ENCODE results near the gene MLH3. TPM values are rescaled to one million over a fixed set of nuclear protein-coding genes. Genes with fewer than 3 reads are reported as not detected.

MLH3 gene
- 10 to 100 TPM in 1 of 3 donors, 1 to 10 TPM in 1, under 1 TPM in 1; 0.38 to 12.9 (median 6.3) TPM for polyA plus RNA-seq

- peaks cover 4 to 10% (median 7%) of the 10 kb centered on the region in 3 donors for H3K36me3 Mint-ChIP-seq
- peak; percentile 76 to 82 (median 82) for DNase-seq
- H3K4me3 Mint-ChIP-seq: peak within 1 kb of the TSS; percentile 94 to 96 (median 94)
- H3K27me3 Mint-ChIP-seq (ENCODE audit: low read depth in 3 of 3): peaks cover 6 to 10% (median 10%) of the 10 kb centered on the region in 3 donors
- H3K27ac Mint-ChIP-seq: peak within 1 kb of the TSS; percentile 82 to 95 (median 92)
- no peaks in the 10 kb centered on the region for H3K9me3 Mint-ChIP-seq
- peaks cover 19 to 38% of the 10 kb centered on the region in 2 donors for H3K4me1 Mint-ChIP-seq
These were observed at the start of gene MLH3 for GRCh38 chr14:75050852-75051555. MLH3 (minus strand) TSS chr14:75051467; CDS start chr14:75049655, 1,812 bp downstream.

GRCh38 chr14:75098682-75099081 is 47.4 kb upstream of the MLH3 start:
- Mint-ChIP-seq H3K4me3 (no peak overlapping the region), H3K27ac (no peak overlapping the region), H3K27me3 (ENCODE audit: low read depth in 3 of 3) (peaks cover 0 to 2% (median 0%) of the 10 kb centered on the region in 3 donors), H3K9me3 (no peaks in the 10 kb centered on the region), H3K4me1 (no peaks in the 10 kb centered on the region), H3K36me3 (peaks cover 38 to 60% (median 44%) of the 10 kb centered on the region in 3 donors)
- DNase-seq: no peak

GRCh38 chr14:75098212-75098611 is 46.9 kb upstream of the MLH3 start:
- H3K36me3 Mint-ChIP-seq: peaks cover 34 to 58% (median 41%) of the 10 kb centered on the region in 3 donors
- H3K4me1 Mint-ChIP-seq: no peaks in the 10 kb centered on the region
- H3K27ac Mint-ChIP-seq: no peak overlapping the region

GRCh38 chr14:75096959-75097358 is 45.7 kb upstream of the MLH3 start:
- Mint-ChIP-seq H3K27me3 (ENCODE audit: low read depth in 3 of 3) (peaks cover 0 to 2% (median 0%) of the 10 kb centered on the region in 3 donors), H3K4me1 (no peaks in the 10 kb centered on the region), H3K4me3 (no peak overlapping the region), H3K36me3 (peaks cover 33 to 53% (median 40%) of the 10 kb centered on the region in 3 donors), H3K27ac (no peak overlapping the region), H3K9me3 (no peaks in the 10 kb centered on the region)
- DNase-seq: no peak

More at GRCh38 chr14:75098212-75098611, 46.9 kb upstream of the MLH3 start:
- DNase-seq: no peak
- Mint-ChIP-seq H3K4me3 (no peak overlapping the region), H3K9me3 (no peaks in the 10 kb centered on the region), H3K27me3 (ENCODE audit: low read depth in 3 of 3) (peaks cover 0 to 2% (median 0%) of the 10 kb centered on the region in 3 donors)

GRCh38 chr14:75095690-75096089 is 44.4 kb upstream of the MLH3 start:
- Mint-ChIP-seq H3K9me3 (no peaks in the 10 kb centered on the region), H3K36me3 (peaks cover 33 to 55% (median 40%) of the 10 kb centered on the region in 3 donors), H3K4me1 (no peaks in the 10 kb centered on the region), H3K27ac (no peak overlapping the region), H3K27me3 (ENCODE audit: low read depth in 3 of 3) (peaks cover 0 to 2% (median 0%) of the 10 kb centered on the region in 3 donors), H3K4me3 (no peak overlapping the region)
- no peak for DNase-seq

- no peaks in the 10 kb centered on the region for H3K4me1 Mint-ChIP-seq
- H3K27me3 Mint-ChIP-seq (ENCODE audit: low read depth in 3 of 3): peaks cover 0 to 2% (median 0%) of the 10 kb centered on the region in 3 donors
- no peak for DNase-seq
- no peak overlapping the region for H3K27ac Mint-ChIP-seq
- no peaks in the 10 kb centered on the region for H3K9me3 Mint-ChIP-seq
- H3K4me3 Mint-ChIP-seq: no peak overlapping the region
- peaks cover 33 to 51% (median 40%) of the 10 kb centered on the region in 3 donors for H3K36me3 Mint-ChIP-seq
These were observed 43.6 kb upstream of the MLH3 start for GRCh38 chr14:75094896-75095295.

GRCh38 chr14:75092698-75093097 is 41.4 kb upstream of the MLH3 start:
- Mint-ChIP-seq H3K9me3 (no peaks in the 10 kb centered on the region), H3K36me3 (peaks cover 18 to 39% (median 25%) of the 10 kb centered on the region in 3 donors), H3K4me3 (no peak overlapping the region), H3K27ac (peak overlapping the region in 1 of 6 donors; percentile 40), H3K4me1 (no peaks in the 10 kb centered on the region), H3K27me3 (ENCODE audit: low read depth in 3 of 3) (peaks cover 0 to under 1% (median 0%) of the 10 kb centered on the region in 3 donors)
- no peak for DNase-seq

- Mint-ChIP-seq H3K4me3 (no peak overlapping the region), H3K9me3 (no peaks in the 10 kb centered on the region), H3K4me1 (no peaks in the 10 kb centered on the region), H3K36me3 (peaks cover 15 to 43% (median 22%) of the 10 kb centered on the region in 3 donors), H3K27me3 (ENCODE audit: low read depth in 3 of 3) (no peaks in the 10 kb centered on the region), H3K27ac (peak overlapping the region in 2 of 6 donors; percentile 74 to 79)
- no peak for DNase-seq
These were observed 40.0 kb upstream of the MLH3 start for GRCh38 chr14:75091251-75091650.

- H3K27me3 Mint-ChIP-seq (ENCODE audit: low read depth in 3 of 3): no peaks in the 10 kb centered on the region
These were observed 39.1 kb upstream of the MLH3 start for GRCh38 chr14:75090353-75090752.

GRCh38 chr14:75088566-75089373 is 37.5 kb upstream of the MLH3 start:
- DNase-seq: peak; percentile 40 to 46 (median 44)
- H3K4me3 Mint-ChIP-seq: no peak overlapping the region
- H3K27ac Mint-ChIP-seq: no peak overlapping the region
- H3K9me3 Mint-ChIP-seq: no peaks in the 10 kb centered on the region
- H3K27me3 Mint-ChIP-seq (ENCODE audit: low read depth in 3 of 3): no peaks in the 10 kb centered on the region
- H3K36me3 Mint-ChIP-seq: peaks cover 21 to 50% (median 26%) of the 10 kb centered on the region in 3 donors
- no peaks in the 10 kb centered on the region for H3K4me1 Mint-ChIP-seq

More at GRCh38 chr14:75090353-75090752, 39.1 kb upstream of the MLH3 start:
- Mint-ChIP-seq H3K9me3 (no peaks in the 10 kb centered on the region), H3K4me1 (no peaks in the 10 kb centered on the region), H3K36me3 (peaks cover 17 to 45% (median 24%) of the 10 kb centered on the region in 3 donors), H3K4me3 (no peak overlapping the region), H3K27ac (no peak overlapping the region)
- no peak for DNase-seq

- Mint-ChIP-seq H3K27me3 (ENCODE audit: low read depth in 3 of 3) (no peaks in the 10 kb centered on the region), H3K27ac (no peak overlapping the region), H3K4me3 (no peak overlapping the region), H3K4me1 (no peaks in the 10 kb centered on the region), H3K9me3 (no peaks in the 10 kb centered on the region), H3K36me3 (peaks cover 21 to 51% (median 26%) of the 10 kb centered on the region in 3 donors)
- DNase-seq: no peak
These were observed 36.9 kb upstream of the MLH3 start for GRCh38 chr14:75088153-75088552.

- Mint-ChIP-seq H3K27ac (peak overlapping the region in 1 of 6 donors; percentile 11), H3K9me3 (no peaks in the 10 kb centered on the region), H3K27me3 (ENCODE audit: low read depth in 3 of 3) (no peaks in the 10 kb centered on the region), H3K4me3 (no peak overlapping the region), H3K4me1 (no peaks in the 10 kb centered on the region), H3K36me3 (peaks cover 26 to 43% (median 27%) of the 10 kb centered on the region in 3 donors)
- no peak for DNase-seq
These were observed 33.2 kb upstream of the MLH3 start for GRCh38 chr14:75084513-75084912.

GRCh38 chr14:75083271-75083670 is 32.0 kb upstream of the MLH3 start:
- no peaks in the 10 kb centered on the region for H3K4me1 Mint-ChIP-seq
- no peak overlapping the region for H3K4me3 Mint-ChIP-seq
- peaks cover 26 to 39% (median 27%) of the 10 kb centered on the region in 3 donors for H3K36me3 Mint-ChIP-seq
- H3K9me3 Mint-ChIP-seq: no peaks in the 10 kb centered on the region
- no peak overlapping the region for H3K27ac Mint-ChIP-seq
- no peak for DNase-seq
- no peaks in the 10 kb centered on the region for H3K27me3 Mint-ChIP-seq (ENCODE audit: low read depth in 3 of 3)
